IPS-18c (cell line): ENCODE measurements around the gene GLOD4.

ENCODE experiments used
- H3K4me3 ChIP-seq: 2 replicates; pipeline ENCODE4 v1.7.0; 2013; ENCODE audit warnings: low read depth, mild to moderate bottlenecking, low read length, moderate library complexity; ENCODE audit not compliant: insufficient read depth
- H3K9me3 ChIP-seq: one replicate; pipeline ENCODE4 v1.6.1; 2013; ENCODE audit warnings: mild to moderate bottlenecking, low read length, moderate library complexity; ENCODE audit not compliant: control insufficient read depth, insufficient read depth

The GLOD4 gene

DNA sequence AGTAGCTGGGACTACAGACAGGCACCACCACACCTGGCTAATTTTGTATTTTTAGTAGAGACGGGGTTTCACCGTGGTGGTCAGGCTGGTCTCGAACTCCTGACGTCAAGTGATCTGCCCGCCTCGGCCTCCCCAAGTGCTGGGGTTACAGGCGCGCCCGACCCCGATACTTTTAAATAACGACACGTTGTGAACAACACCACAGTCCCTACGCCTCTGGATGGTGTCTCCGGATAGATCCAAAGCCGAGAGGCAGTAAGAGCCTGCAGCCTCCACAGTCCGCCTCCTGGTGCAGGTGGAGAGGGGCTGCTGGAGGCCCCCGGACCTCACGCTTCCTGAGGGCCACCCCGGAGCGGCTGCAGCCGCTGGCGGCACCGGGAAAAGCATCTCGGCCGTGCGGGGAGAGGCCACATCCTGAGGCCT lies 50.4 kb downstream of the GLOD4 start:
- Histone ChIP-seq H3K4me3 (peak overlapping the region; percentile 84), H3K9me3 (peaks cover 2% of the 10 kb centered on the region)

GRCh38 chr17:728911-729310 lies 53.2 kb downstream of the GLOD4 start:
- no peak overlapping the region for H3K4me3 ChIP-seq
- peaks cover 2% of the 10 kb centered on the region for H3K9me3 ChIP-seq

DNA sequence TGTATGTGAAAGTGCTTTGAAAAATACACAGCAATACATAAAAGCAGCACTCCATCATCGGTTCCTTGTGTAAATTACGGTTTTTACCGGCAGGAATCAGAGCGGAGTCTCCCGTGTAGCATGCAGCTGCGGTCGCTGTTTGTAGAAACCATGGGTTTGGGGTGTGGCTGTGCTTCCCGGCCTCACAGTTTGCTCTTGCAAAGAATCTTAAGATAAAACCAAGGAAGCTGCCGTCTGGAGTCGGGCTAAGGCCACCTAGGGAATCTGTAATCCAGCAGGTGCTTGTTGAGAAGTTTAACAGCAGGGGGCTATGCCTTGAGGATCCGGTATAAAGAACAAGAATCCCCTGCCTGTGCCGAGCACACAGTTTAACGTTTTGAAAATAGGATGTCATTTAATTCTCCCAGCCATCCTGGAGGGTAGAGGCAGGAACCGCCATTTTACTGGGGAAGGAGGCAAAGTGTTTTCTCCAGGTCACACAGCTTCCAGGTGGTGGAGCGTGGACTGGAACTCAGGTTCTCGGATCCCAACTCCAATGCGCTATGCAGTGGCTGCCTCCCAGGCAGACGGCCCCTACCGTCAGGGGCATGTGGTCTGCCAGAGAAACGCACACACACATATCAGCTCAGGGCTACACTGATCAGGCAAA lies 55.7 kb downstream of the GLOD4 start:
- Histone ChIP-seq H3K9me3 (no peaks in the 10 kb centered on the region), H3K4me3 (no peak overlapping the region)

- H3K9me3 ChIP-seq, result no peaks in the 10 kb centered on the region
- H3K4me3 ChIP-seq, result no peak overlapping the region
These were observed 56.3 kb downstream of the GLOD4 start for GRCh38 chr17:725746-726145.

GRCh38 chr17:725084-725483 lies 57.0 kb downstream of the GLOD4 start:
- H3K4me3 ChIP-seq, result no peak overlapping the region
- no peaks in the 10 kb centered on the region for H3K9me3 ChIP-seq

GRCh38 chr17:721540-721937 lies 60.5 kb downstream of the GLOD4 start:
- H3K9me3 ChIP-seq, result no peaks in the 10 kb centered on the region
- no peak overlapping the region for H3K4me3 ChIP-seq

DNA sequence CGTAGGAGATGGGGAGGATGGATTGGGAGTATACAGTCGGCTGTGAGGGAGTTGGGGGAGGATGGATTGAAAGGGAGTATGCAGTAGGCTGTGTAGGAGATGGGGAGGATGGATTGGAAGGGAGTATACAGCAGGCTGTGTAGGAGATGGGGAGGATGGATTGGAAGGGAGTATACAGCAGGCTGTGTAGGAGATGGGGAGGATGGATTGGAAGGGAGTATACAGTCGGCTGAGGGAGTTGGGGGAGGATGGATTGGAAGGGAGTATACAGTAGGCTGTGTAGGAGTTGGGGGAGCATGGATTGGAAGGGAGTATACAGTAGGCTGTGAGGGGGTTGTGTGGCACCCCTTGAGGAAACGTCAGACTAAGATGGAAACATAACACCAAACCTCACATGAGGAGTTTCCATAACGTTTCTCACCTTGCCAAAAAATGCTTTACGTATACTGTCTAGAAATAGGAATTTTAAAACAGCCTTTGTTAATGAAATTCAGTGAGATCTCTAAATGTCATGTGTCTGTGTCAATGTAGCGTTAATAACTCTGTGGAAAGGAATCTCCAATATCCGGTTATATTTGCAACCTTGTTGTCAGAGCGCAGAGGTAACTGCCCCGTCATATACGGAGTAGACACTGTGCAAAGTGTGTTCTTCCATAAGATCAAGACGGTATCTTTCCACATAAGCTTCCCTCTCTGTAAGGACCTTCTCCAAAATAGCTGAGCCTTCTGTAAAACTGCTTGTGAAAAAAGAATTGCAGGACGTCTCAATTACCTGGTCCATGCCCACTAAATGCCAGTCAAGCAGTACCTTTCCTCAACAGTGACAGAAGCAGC lies 61.2 kb downstream of the GLOD4 start:
- Histone ChIP-seq H3K4me3 (no peak overlapping the region), H3K9me3 (no peaks in the 10 kb centered on the region)

DNA sequence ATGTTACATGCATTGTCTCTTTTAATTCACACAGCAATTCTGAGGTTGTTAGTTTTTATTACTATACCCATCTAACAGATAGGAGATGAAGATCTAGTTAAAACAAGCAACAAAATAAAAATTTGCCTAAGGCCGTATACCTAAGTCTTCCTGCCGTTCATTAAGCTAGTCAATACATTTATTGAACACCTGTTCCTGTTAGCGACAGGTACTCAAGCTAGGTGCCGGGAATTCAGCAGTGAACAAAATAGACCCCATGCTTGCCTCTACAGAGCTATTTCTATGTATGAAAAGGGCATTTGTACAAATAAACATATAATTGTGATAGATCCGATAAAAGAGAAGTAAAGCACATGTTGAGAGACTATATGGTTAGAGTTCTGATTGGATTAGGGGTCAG lies 64.0 kb downstream of the GLOD4 start:
- Histone ChIP-seq H3K4me3 (no peak overlapping the region), H3K9me3 (no peaks in the 10 kb centered on the region)
